Measurements from ENCODE around the gene ZNF469.

The ZNF469 gene

DNA sequence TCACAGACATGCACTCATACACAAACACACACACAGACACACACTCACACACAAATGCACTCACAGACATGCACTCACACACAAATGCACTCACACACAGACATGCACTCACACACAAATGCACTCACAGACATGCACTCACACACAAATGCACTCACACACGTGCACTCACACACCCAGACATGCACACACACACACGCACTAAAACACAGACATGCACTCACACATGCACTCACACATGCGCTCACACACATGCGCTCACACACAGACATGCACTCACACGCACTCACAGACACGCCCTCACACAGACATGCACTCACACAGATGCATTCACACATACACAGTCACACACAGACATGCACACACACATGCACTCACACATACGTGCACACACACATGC, 2.7 kb upstream of the ZNF469 start:
- DNase-seq = no peak

DNA sequence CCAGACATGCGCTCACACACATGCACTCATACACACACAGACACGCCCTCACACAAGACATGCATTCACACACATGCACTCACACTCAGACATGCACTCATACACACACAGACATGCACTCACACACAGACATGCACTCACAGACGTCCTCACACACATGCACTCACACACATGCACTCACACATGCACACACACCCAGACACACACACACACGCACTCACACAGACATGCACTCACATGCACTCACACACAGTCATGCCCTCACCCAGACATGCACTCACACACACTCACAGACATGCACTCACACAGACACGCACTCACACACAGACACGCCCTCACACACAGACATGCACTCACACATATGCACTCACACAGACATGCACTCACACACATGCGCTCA, 2.1 kb upstream of the ZNF469 start:
- no peak for DNase-seq

DNA sequence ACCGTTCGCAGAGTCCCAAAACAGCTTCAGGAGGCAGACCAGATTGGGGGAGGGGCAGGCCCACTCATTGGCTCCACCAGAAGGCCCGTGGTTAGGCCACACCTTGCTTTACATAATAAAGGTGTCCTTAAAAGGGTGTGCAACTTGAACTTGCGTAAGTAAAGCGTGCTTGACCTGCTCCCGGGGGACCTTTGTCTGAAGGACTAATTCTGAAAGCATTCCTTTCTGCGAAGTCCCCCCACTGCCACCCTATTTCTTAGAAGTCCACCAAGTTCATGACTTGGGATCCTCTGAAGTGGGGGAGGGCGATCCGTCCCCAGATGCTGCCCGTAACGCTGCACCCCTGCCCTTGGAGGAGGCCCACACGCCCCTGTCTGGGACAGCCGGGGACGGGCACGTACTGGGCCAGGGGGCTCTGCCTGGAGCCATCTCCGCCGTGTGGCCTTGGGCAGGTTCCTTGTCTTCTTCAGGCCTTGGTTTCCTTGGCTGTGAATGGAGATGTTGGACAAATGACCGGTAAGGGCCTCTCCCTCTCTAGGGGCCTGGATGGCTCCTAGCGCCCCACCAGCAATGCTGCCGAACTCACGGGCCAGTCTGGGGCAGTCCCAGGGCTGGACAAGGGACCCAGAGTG, 823 bp upstream of the ZNF469 start:
- no peak for DNase-seq

GRCh38 chr16:88383401-88384221, 852 bp downstream of the ZNF469 start:
- no peak for DNase-seq

GRCh38 chr16:88384222-88385111, 1.7 kb downstream of the ZNF469 start:
- DNase-seq = no peak

- no peak for DNase-seq
These were observed 2.4 kb downstream of the ZNF469 start for GRCh38 chr16:88385112-88385594.

GRCh38 chr16:88385831-88386815, 3.4 kb downstream of the ZNF469 start:
- DNase-seq = no peak

- DNase-seq = no peak
These were observed 4.5 kb downstream of the ZNF469 start for GRCh38 chr16:88387180-88387765.

- DNase-seq = no peak
These were observed 5.3 kb downstream of the ZNF469 start for GRCh38 chr16:88387941-88388627.

- no peak for DNase-seq
These were observed 6.4 kb downstream of the ZNF469 start for GRCh38 chr16:88389191-88389590.

- no peak for DNase-seq
These were observed 6.9 kb downstream of the ZNF469 start for GRCh38 chr16:88389621-88390160.

DNA sequence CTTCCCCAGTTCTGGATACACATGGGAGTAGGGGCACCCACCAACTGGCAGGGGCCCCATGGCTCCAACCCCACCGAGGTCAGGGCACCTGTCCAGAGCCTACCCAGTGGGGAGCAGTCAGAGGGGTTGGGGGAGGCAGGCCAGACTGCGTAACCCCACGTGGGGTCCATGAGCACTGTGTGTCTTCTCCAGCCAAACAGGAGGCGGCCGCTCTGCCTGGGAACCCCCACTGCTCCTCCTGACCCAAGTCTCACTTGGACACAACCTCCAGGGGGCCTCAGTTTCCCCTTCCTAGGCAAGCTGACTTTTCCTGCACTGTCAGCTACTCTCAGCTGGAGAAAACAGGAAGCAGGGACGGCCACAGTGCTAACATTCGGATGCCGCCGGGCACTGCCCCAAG, 7.5 kb downstream of the ZNF469 start:
- no peak for DNase-seq

DNA sequence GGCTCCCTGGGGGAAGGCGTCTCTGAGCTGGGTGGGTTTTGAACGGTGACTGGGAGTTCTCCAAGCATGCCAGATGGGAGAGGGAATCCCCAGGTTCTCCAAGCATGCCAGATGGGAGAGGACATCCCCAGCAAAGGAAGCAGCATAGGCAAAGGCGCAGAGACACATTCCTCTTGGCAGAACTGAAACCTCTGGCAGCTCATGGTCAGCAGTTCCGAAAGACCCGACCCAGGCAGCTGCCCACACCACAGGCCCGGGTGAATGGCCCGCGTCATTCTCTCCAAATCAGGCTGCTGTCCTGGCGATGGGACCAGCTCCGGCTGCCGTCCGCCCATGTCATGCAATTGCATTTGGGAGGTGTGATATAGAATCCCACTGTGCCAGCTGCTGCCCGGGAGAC, 8.0 kb downstream of the ZNF469 start:
- DNase-seq = no peak

- no peak for DNase-seq
These were observed 8.5 kb downstream of the ZNF469 start for GRCh38 chr16:88391144-88391850.

DNA sequence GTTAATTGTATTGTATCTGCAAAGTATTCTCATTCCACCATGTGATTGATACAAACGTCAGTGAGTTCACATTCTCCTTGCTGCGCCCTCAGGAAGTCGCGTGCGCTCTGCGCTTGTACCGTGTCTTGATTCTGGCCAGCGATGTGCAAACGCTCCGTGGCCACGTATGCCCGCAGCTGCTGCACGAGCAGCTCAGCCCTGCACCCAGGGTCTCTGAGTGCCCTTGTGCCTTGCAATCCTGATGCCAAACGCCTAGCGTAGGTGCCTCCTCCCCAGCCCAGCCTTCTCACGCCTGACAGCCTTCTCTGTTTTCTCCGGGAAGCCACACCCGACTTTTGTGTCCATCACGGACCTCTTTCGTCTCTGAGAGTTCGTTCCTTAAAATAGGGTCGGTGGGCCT, 9.4 kb downstream of the ZNF469 start:
- no peak for DNase-seq

GRCh38 chr16:88392616-88393015, 9.9 kb downstream of the ZNF469 start:
- no peak for DNase-seq

GRCh38 chr16:88393034-88393433, 10.3 kb downstream of the ZNF469 start:
- DNase-seq = no peak

DNA sequence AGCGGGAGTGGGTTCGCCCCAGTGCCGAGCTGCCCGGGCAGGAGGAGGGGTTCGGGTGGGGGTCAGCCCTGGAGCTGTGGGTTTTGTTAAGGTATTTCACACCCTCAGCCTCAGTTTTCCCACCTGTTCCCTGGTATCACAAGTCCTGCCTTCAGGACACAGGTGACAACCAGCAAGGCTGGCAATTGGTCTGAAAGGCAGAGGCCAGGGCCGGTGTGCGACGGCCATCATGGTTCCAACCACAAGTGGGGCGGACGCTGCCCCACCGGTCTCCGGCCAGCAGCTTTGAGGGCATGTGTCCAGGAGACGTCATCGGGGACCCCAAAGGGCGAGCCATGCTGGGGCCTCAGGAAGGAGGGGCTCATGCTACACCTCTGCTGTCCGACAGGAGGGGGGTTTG, 10.8 kb downstream of the ZNF469 start:
- no peak for DNase-seq

DNA sequence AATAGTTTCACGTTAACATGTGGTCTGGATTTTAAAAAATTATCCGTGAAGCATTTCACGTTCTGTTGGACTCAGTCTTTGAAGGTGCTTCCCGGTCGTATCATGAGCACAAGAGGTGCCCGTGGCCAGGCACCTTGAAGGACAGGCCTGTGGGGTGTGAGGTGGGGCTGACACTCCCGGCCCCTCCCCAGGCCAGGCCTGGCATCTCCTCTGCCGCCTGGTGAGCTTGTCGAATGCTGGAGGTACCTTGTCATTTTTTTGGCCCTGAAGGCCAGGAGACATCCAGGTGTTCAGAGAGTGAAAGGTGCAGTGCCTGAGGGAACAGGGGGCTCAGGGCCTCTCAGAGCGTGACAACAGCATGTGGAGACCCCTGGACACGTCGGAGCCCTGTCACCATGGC, 11.7 kb downstream of the ZNF469 start:
- no peak for DNase-seq
